ENCODE data around the gene TCTN1. TPM values are rescaled to one million over a fixed set of nuclear protein-coding genes. Genes with fewer than 3 reads are reported as not detected.

Gene TCTN1
- total and polyA plus RNA-seq, 2 of the 4 experiments (the other 2 are of a cell fraction), result 11.7 to 18.8 TPM

GRCh38 chr12:110613071-110613770 is 708 bp upstream of the TCTN1 start:
- H2AK9ac ChIP-seq (replicated peaks; ENCODE audit: low read depth, low read length, poor library complexity), result no peak overlapping the region
- WGBS, 2 experiments (ENCODE audit: extremely low coverage in 2 of 2, insufficient read length in 1 of 2), result 27% methylated on average over 3 of the region's 23 CpGs; no CpG with 5 or more reads in 1 of the 2 experiments
- DNase-seq (no peak), ATAC-seq (ENCODE audit: low read depth) (no peak)
- BruUV-seq (replicated peaks), result no TSS peak
- peak overlapping the region; percentile 48 for H3K4me2 ChIP-seq (ENCODE audit: low read depth, low read length)
- H3K18ac ChIP-seq (ENCODE audit: low read depth, low read length), result no peak overlapping the region
- no peaks in the 10 kb centered on the region for H3K9me3 ChIP-seq (ENCODE audit: control insufficient read depth, insufficient read depth, low read length)
- H4K91ac ChIP-seq (ENCODE audit: insufficient read depth, low read depth, low read length), result 0 out of 2 replicates have a peak overlapping the region, but pooled peaks have one; percentile 39
- H3K27ac ChIP-seq (ENCODE audit: insufficient read depth, low read length), result peak overlapping the region; percentile 51
- no peak overlapping the region; the same call in 2 of the 3 replicates for H2BK15ac ChIP-seq (ENCODE audit: low read depth, low read length)
- ChIA-PET POLR2A (ENCODE audit: unreplicated experiment) (interaction anchor here (0.6 kb wide), 1 partner anchor 216 kb away, joined by 8 read pairs; no protein-coding TSS in a partner anchor), CTCF (no interaction called here)
- no peaks in the 10 kb centered on the region for H4K20me1 ChIP-seq (ENCODE audit: insufficient read depth, low read length)
- H2AK5ac ChIP-seq (ENCODE audit: low read depth, low read length), result no peak overlapping the region
- no peak overlapping the region for H2BK5ac ChIP-seq (ENCODE audit: low read depth, low read length, poor library complexity, severe bottlenecking)
- TF ChIP-seq SMC3 (IDR thresholded peaks at IDR 0.05; ENCODE audit: low read depth, low read length), result no peak
- no peak for TF ChIP-seq CEBPB (IDR thresholded peaks at IDR 0.05; ENCODE audit: low read depth, low read length)
- TF ChIP-seq MAZ (IDR thresholded peaks at IDR 0.05; ENCODE audit: borderline replicate concordance, low read depth, low read length), result no peak
- TF ChIP-seq MXI1 (IDR thresholded peaks at IDR 0.05; ENCODE audit: borderline replicate concordance, low read depth, low read length), result no peak
- TF ChIP-seq RAD21 (IDR thresholded peaks at IDR 0.05; ENCODE audit: low read length), result no peak
- no peak for TF ChIP-seq CTCF (conservative IDR thresholded peaks at IDR 0.05; ENCODE audit: low read depth, low read length)
- no peak for TF ChIP-seq NFE2L2 (IDR thresholded peaks at IDR 0.05; ENCODE audit: low read depth, low read length)
- TF ChIP-seq MAFK (IDR thresholded peaks at IDR 0.05; ENCODE audit: low read depth, low read length), result no peak
- no peak for TF ChIP-seq POLR2A (IDR thresholded peaks at IDR 0.05; ENCODE audit: low read depth, low read length)
- TF ChIP-seq BHLHE40 (IDR thresholded peaks at IDR 0.05; ENCODE audit: low read depth, low read length), result no peak
- no peak for TF ChIP-seq ELK1 (IDR thresholded peaks at IDR 0.05; ENCODE audit: borderline replicate concordance, low read depth, low read length)
- TF ChIP-seq USF2 (IDR thresholded peaks at IDR 0.05; ENCODE audit: low read depth, low read length), result no peak
- peaks cover 2% of the 10 kb centered on the region; the same call in 1 of the 2 replicates for H3K36me3 ChIP-seq (ENCODE audit: control insufficient read depth, insufficient read depth, low read length)
- peak overlapping the region; percentile 46 to 94; a peak in 2 of 4 replicates for H4K8ac ChIP-seq (ENCODE audit: low read depth in 2 of 2, low read length in 2 of 2)
- H3K4ac ChIP-seq (ENCODE audit: low read depth, low read length), result peak overlapping the region; percentile 75
- H3K9ac ChIP-seq (ENCODE audit: low read depth, low read length), result peak overlapping the region; percentile 73
- H2BK20ac ChIP-seq (ENCODE audit: low read depth, low read length), result no peak overlapping the region; the same call in 1 of the 2 replicates
- H3K14ac ChIP-seq (replicated peaks; ENCODE audit: low read depth, low read length), result peak overlapping the region; percentile 88; the same call in 1 of the 2 replicates
- H4K5ac ChIP-seq (ENCODE audit: low read depth, low read length), result peak overlapping the region; percentile 37; the same call in 1 of the 2 replicates
- intact Hi-C loops (cut with micrococcal nuclease) (loop anchor here (5.0 kb wide), 1 partner anchor 129 kb away; the partner anchor contains the start of gene PPP1CC), in situ Hi-C loops (cut with MboI; ENCODE audit: low sequenced_read_pairs) (loop anchor here (10.0 kb wide), 1 partner anchor 272 kb away; no protein-coding TSS in a partner anchor), dilution Hi-C loops (cut with HindIII; ENCODE audit: low sequenced_read_pairs, unreplicated experiment) (no loop called here)
- H3K4me1 ChIP-seq (ENCODE audit: control insufficient read depth, insufficient read depth, low read length), result no peaks in the 10 kb centered on the region
- no peaks in the 10 kb centered on the region for H3K27me3 ChIP-seq (ENCODE audit: control insufficient read depth, insufficient read depth, low read length)
- no peaks in the 10 kb centered on the region for H3K9me1 ChIP-seq (ENCODE audit: insufficient read depth, low read length)
- no peak overlapping the region for H3K23ac ChIP-seq (ENCODE audit: low read depth, low read length)
- peak overlapping the region; percentile 99 for H2AFZ ChIP-seq (replicated peaks; ENCODE audit: low read length, poor library complexity)
- no peak overlapping the region for H2BK120ac ChIP-seq (ENCODE audit: low read depth, low read length)
- peaks cover 5 to 7% of the 10 kb centered on the region in 2 experiments for H3K79me1 ChIP-seq (ENCODE audit: low read depth in 1 of 2, low read length in 2 of 2)
- peak overlapping the region; percentile 64 for H3K4me3 ChIP-seq (ENCODE audit: insufficient read depth, low read depth, low read length)
- peak overlapping the region; percentile 39; the same call in 1 of the 2 replicates for H3K56ac ChIP-seq (ENCODE audit: extremely low read depth, insufficient read depth, low read length)

Measured in IMR-90 (cell line).